ENCODE results near the gene EARS2. TPM values are rescaled to one million over a fixed set of nuclear protein-coding genes. Genes with fewer than 3 reads are reported as not detected.

The EARS2 gene
- total and polyA plus RNA-seq, 2 of the 8 experiments (the other 6 are each of a cell fraction or from before 2014, with no cell fraction given): 47.8 to 111 TPM

GRCh38 chr16:23571895-23572294 is 14.7 kb upstream of the EARS2 start (continued):
- no peak for TF ChIP-seq BACH1 (IDR thresholded peaks at IDR 0.05; ENCODE audit: low read length)
- no peak for TF ChIP-seq TCF12 (IDR thresholded peaks at IDR 0.05; ENCODE audit: low read depth, low read length)
- TF ChIP-seq, protein P1, sequence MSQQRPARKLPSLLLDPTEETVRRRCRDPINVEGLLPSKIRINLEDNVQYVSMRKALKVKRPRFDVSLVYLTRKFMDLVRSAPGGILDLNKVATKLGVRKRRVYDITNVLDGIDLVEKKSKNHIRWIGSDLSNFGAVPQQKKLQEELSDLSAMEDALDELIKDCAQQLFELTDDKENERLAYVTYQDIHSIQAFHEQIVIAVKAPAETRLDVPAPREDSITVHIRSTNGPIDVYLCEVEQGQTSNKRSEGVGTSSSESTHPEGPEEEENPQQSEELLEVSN (IDR thresholded peaks at IDR 0.05): no peak
- TF ChIP-seq EP300 (IDR thresholded peaks at IDR 0.05; ENCODE audit: borderline replicate concordance in 1 of 2, low read depth in 2 of 2, low read length in 2 of 2): no peak
